ENCODE results near the gene TBCD.

DNA sequence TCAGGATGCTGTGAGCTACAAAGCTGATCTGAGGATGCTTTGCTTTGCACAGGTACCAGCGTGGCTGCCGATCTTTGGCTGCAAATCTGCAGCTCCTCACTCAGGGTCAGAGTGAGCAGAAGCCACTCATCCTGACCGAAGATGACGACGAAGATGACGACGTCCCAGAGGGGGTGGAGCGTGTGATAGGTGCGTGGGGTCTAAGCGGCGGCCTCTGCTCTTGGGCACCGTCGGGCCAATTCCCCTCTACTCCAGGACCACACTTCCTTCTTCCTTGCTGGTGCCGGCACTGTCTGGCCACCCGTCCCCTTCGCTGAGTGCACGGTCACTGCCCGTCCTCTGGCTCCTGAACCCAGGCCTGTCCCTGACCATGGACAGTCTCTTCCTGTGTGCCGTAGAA lies 54.0 kb downstream of the TBCD start:
- TF ChIP-seq POLR2A (IDR thresholded peaks at IDR 0.05; ENCODE audit: extremely low read depth, insufficient read length), result no peak
- TF ChIP-seq, protein P1, sequence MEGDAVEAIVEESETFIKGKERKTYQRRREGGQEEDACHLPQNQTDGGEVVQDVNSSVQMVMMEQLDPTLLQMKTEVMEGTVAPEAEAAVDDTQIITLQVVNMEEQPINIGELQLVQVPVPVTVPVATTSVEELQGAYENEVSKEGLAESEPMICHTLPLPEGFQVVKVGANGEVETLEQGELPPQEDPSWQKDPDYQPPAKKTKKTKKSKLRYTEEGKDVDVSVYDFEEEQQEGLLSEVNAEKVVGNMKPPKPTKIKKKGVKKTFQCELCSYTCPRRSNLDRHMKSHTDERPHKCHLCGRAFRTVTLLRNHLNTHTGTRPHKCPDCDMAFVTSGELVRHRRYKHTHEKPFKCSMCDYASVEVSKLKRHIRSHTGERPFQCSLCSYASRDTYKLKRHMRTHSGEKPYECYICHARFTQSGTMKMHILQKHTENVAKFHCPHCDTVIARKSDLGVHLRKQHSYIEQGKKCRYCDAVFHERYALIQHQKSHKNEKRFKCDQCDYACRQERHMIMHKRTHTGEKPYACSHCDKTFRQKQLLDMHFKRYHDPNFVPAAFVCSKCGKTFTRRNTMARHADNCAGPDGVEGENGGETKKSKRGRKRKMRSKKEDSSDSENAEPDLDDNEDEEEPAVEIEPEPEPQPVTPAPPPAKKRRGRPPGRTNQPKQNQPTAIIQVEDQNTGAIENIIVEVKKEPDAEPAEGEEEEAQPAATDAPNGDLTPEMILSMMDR (IDR thresholded peaks at IDR 0.05; ENCODE audit: low read depth, low read length), result no peak

All from NB4 (cell line).